Progenitor cell of endocrine pancreas (in vitro differentiated cells): ENCODE data around the gene FBN3. TPM values are rescaled to one million over a fixed set of nuclear protein-coding genes. Genes with fewer than 3 reads are reported as not detected.

Experiments used
- DNase-seq: peaks from one replicate; pipeline ENCODE4 v3.0.0; 2021; ENCODE audit warnings: low spot score; ENCODE audit not compliant: unreplicated experiment
- H3K27ac Mint-ChIP-seq: 2 replicates; pipeline ENCODE4 v1.8.0; 2021; ENCODE audit warnings: mild to moderate bottlenecking, moderate library complexity, mixed read lengths
- H3K27me3 Mint-ChIP-seq: 2 replicates; pipeline ENCODE4 v1.8.0; 2021; ENCODE audit warnings: mixed read lengths
- H3K36me3 Mint-ChIP-seq: 2 replicates; pipeline ENCODE4 v1.8.0; 2022; ENCODE audit warnings: mixed read lengths; ENCODE audit not compliant: insufficient read depth
- H3K4me1 Mint-ChIP-seq: 2 replicates; pipeline ENCODE4 v1.8.0; 2021; ENCODE audit warnings: low read depth, mixed read lengths
- H3K4me3 Mint-ChIP-seq: 2 replicates; pipeline ENCODE4 v1.8.0; 2021; ENCODE audit warnings: low read depth, mild to moderate bottlenecking, moderate library complexity, mixed read lengths
- H3K9me3 Mint-ChIP-seq: 2 replicates; pipeline ENCODE4 v1.8.0; 2021; ENCODE audit warnings: low read depth, mixed read lengths
- total RNA-seq: library from RNA; stranded (reverse); gene quantifications from 2 replicates; pipeline ENCODE4 v1.2.1, GENCODE V29; 2021
- TF ChIP-seq, protein P1 (sequence below): fragments of 200-600 bp; sonication (generic); IDR thresholded peaks from one replicate; pipeline ENCODE4 v1.5.0; 2021; ENCODE audit warnings: antibody characterized with exemption, mild to moderate bottlenecking; ENCODE audit not compliant: unreplicated experiment

FBN3 gene
- total RNA-seq, 1 donor from 2014 or later, result 121 TPM

DNA sequence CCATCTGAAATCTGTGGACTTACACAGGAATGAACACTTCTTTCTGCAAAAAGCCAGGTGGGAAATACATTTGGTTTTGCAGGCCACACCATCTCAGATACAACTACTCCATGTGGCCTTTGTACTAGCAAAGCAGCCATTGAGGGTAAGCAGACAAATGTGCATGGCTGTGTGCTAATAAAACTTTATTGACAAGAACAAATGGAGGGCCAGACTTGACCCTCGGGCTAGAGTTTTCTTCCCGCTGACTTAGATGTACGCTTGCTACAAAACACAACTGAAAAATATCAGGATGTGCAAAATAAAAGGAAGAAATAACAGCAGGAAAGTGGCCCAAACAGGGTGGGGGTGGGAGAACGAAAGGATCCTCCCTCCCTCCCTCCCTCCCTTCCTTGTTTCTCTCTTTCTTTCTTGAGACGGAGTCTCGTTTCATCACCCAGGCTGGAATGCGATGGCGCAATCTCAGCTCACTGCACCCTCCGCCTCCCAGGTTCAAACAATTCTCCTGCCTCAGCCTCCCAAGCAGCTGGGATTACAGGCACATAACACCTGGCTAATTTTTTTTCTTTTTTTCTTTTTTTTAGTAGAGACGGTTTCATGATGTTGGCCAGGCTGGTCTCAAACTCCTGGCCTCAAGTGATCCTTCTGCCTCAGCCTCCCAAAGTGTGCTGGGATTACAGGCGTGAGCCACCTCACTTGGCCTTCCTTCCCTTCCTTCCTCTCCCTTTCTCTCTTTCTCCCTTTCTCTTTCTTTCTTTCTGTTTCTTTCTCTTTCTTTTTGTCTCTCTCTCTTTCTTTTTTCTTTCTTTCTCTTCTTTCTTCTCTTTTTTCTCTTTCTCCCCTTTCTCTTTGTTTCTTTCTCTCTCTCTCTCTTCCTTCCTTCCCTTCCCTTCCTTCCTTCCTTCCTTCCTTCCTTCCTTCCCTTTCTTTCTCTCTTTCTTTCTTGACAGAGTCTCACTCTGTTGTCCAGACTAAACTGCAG, 67.5 kb downstream of the FBN3 start:
- no peak for DNase-seq
- Mint-ChIP-seq H3K9me3 (no peaks in the 10 kb centered on the region), H3K36me3 (peaks cover 24% of the 10 kb centered on the region)

DNA sequence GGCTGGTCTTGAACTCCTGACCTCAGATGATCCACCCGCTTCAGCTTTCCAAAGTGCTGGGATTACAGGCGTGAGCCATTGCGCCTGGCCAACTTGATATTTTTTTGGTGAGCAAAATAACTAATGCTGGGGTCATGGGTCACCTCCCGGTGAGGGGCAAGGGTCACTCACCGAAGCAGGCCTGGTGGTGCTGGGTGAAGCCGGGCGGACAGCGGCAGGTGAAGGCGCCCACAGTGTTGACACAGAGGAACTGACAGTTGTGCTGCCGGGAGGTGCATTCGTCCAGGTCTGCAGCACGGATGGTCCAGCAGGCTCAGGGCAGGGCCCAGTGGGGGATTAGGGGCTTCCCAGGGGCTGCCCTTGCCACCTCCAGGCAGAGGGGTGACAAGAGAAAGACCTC, 68.6 kb downstream of the FBN3 start:
- H3K36me3 Mint-ChIP-seq, result peaks cover 27% of the 10 kb centered on the region
- no peak overlapping the region for H3K27ac Mint-ChIP-seq
- H3K9me3 Mint-ChIP-seq, result no peaks in the 10 kb centered on the region
- no peaks in the 10 kb centered on the region for H3K27me3 Mint-ChIP-seq
- no peak for DNase-seq
- TF ChIP-seq, protein P1, sequence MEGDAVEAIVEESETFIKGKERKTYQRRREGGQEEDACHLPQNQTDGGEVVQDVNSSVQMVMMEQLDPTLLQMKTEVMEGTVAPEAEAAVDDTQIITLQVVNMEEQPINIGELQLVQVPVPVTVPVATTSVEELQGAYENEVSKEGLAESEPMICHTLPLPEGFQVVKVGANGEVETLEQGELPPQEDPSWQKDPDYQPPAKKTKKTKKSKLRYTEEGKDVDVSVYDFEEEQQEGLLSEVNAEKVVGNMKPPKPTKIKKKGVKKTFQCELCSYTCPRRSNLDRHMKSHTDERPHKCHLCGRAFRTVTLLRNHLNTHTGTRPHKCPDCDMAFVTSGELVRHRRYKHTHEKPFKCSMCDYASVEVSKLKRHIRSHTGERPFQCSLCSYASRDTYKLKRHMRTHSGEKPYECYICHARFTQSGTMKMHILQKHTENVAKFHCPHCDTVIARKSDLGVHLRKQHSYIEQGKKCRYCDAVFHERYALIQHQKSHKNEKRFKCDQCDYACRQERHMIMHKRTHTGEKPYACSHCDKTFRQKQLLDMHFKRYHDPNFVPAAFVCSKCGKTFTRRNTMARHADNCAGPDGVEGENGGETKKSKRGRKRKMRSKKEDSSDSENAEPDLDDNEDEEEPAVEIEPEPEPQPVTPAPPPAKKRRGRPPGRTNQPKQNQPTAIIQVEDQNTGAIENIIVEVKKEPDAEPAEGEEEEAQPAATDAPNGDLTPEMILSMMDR, result no peak
- H3K4me3 Mint-ChIP-seq, result no peak overlapping the region
- peaks cover 3% of the 10 kb centered on the region for H3K4me1 Mint-ChIP-seq

More for the DNA sequence above, 67.5 kb downstream of the FBN3 start:
- no peak overlapping the region for H3K4me3 Mint-ChIP-seq
- no peaks in the 10 kb centered on the region for H3K27me3 Mint-ChIP-seq
- TF ChIP-seq, protein P1, result no peak
- peaks cover 5% of the 10 kb centered on the region for H3K4me1 Mint-ChIP-seq
- no peak overlapping the region for H3K27ac Mint-ChIP-seq

DNA sequence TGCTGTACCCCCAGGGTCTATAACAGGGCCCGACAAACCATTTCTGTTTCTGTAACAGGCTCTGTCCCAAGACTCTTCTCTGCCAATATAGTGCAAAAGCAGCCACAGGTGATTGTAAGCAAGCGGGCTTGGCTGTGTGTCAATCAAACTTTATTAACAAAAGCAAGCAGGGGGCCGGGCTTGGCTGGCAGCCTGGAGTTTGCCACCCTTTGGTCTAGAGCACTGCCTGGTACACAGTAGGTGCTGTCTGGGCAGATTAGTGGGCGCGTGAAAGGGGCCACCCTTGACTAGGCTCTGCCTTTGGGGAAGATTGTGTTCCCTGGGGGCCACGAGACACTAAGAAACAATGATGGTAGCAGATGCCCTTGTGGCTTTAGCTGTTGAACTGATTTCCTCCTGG, 69.4 kb downstream of the FBN3 start:
- no peaks in the 10 kb centered on the region for H3K4me1 Mint-ChIP-seq
- peaks cover 34% of the 10 kb centered on the region for H3K36me3 Mint-ChIP-seq
- TF ChIP-seq, protein P1, result no peak
- H3K27me3 Mint-ChIP-seq, result no peaks in the 10 kb centered on the region
- no peak for DNase-seq
- no peaks in the 10 kb centered on the region for H3K9me3 Mint-ChIP-seq
- H3K27ac Mint-ChIP-seq, result peak overlapping the region; percentile 41
- no peak overlapping the region for H3K4me3 Mint-ChIP-seq

DNA sequence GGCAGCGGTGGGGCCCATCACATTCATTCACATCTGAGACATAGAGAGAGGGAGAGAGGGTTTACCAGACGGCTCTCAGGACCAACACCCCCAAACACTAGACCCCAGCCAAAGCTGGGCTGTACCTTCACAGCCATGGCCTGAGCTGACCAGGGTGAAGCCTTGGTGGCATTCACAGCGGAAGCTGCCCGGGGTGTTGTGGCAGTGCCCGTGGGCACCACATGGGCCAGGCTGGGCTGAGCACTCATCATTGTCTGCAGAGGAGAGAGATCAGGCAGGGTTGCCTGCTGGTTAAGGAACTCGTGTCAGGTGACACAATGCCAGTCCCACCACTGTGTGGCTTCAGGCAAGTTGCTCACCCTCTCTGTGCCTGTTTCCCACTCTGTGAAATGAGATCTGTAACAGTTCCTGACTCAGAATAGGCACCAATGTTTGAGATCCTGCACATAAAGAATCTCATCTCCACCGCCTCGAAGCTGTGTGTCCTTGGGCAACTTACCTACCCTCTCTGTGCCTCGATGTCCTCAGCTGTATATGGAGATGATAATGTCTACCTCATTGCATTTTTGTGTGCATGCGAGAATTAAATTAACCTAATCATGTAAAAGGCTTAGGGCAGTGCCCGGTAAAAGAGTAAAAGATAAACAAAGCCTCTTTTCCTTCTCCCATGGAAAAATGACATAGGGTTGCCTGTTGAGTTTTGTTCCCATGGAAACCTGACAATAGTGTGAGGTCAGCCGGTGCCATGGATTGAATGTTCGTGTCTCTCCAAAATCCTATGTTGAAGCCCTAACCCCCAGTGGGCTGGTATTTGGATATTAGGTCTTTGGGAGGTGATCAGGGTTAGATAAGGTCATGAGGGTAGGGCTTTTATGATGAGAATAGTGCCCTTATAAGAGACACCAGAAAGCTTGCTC, 74.0 kb downstream of the FBN3 start:
- Mint-ChIP-seq H3K4me1 (no peaks in the 10 kb centered on the region), H3K27ac (no peak overlapping the region), H3K9me3 (peaks cover under 1% of the 10 kb centered on the region), H3K27me3 (no peaks in the 10 kb centered on the region), H3K36me3 (peaks cover 41% of the 10 kb centered on the region), H3K4me3 (no peak overlapping the region)
- no peak for DNase-seq
- TF ChIP-seq, protein P1, result no peak

- DNase-seq, result no peak
- Mint-ChIP-seq H3K36me3 (peaks cover 43% of the 10 kb centered on the region), H3K4me1 (no peaks in the 10 kb centered on the region), H3K4me3 (no peak overlapping the region), H3K27me3 (no peaks in the 10 kb centered on the region), H3K9me3 (peaks cover 7% of the 10 kb centered on the region), H3K27ac (no peak overlapping the region)
- TF ChIP-seq, protein P1, result no peak
Observed at GRCh38 chr19:8074501-8074900, 74.9 kb downstream of the FBN3 start.
